Measurements from ENCODE around the gene COX8A. TPM values are rescaled to one million over a fixed set of nuclear protein-coding genes. Genes with fewer than 3 reads are reported as not detected.
"Not testable (repeated sequence)": the region's sequence is repeated elsewhere in the genome, so short reads cannot be mapped to it uniquely, and the experiment has no call there.

The COX8A gene
- polyA plus RNA-seq, 3 donors = 354 to 588 (median 526) TPM

- H3K4me3 Mint-ChIP-seq = no peak overlapping the region
- H3K9ac ChIP-seq (ENCODE audit: insufficient read depth, low read length, poor library complexity, severe bottlenecking) = no peak overlapping the region
- peaks cover 16% of the 10 kb centered on the region for H3K79me2 ChIP-seq (ENCODE audit: insufficient read depth, low read length)
- DNase-seq = peak in 2 of 3 donors; percentile 37 to 59
- peak overlapping the region in 3 of 7 donors; percentile 60 to 71 (median 70) for H3K27ac Mint-ChIP-seq
- peaks cover 19% of the 10 kb centered on the region for H3K4me1 Mint-ChIP-seq
- WGBS (ENCODE audit: insufficient coverage) = no CpG with 5 or more reads among the region's 5 CpGs
- no peak overlapping the region for H3K4me2 ChIP-seq (replicated peaks; ENCODE audit: extremely low read depth, low read length, poor library complexity, severe bottlenecking)
- H3K36me3 ChIP-seq (replicated peaks in 1 of 2; ENCODE audit: control insufficient read depth in 1 of 2, insufficient read depth in 2 of 2, low read length in 2 of 2) = no peaks in the 10 kb centered on the region
- TF ChIP-seq CTCF (IDR thresholded peaks at IDR 0.05) = no peak
- peaks cover 2% of the 10 kb centered on the region for H4K20me1 ChIP-seq (ENCODE audit: insufficient read depth, low read length)
- intact Hi-C loops (cut with micrococcal nuclease) = no loop called here
- no peaks in the 10 kb centered on the region for H3K9me3 ChIP-seq (replicated peaks in 1 of 2; ENCODE audit: control insufficient read depth in 1 of 2, insufficient read depth in 1 of 2, low read length in 2 of 2)
- no peaks in the 10 kb centered on the region for H3K27me3 ChIP-seq (ENCODE audit: control insufficient read depth in 2 of 2, insufficient read depth in 2 of 2, low read length in 2 of 2)
- H3K4me1 ChIP-seq (ENCODE audit: control insufficient read depth in 1 of 2, insufficient read depth in 2 of 2, low read length in 2 of 2) = peaks cover 13 to 23% of the 10 kb centered on the region in 2 donors
- H3K27ac ChIP-seq (ENCODE audit: low read depth in 1 of 2, low read length in 2 of 2) = no peak overlapping the region
- peaks cover 1% of the 10 kb centered on the region in 2 donors for H3K36me3 Mint-ChIP-seq
- H3K4me3 ChIP-seq (replicated peaks in 1 of 3; ENCODE audit: low read depth in 2 of 3, low read length in 3 of 3) = no peak overlapping the region
- H3K9me3 Mint-ChIP-seq = peaks cover 0 to 2% (median 0%) of the 10 kb centered on the region in 7 donors
- H2AFZ ChIP-seq (ENCODE audit: insufficient read depth, low read depth, low read length, poor library complexity, severe bottlenecking) = peak overlapping the region; percentile 43
- H3K27me3 Mint-ChIP-seq (ENCODE audit: low read depth in 3 of 3) = peaks cover 2 to 11% (median 2%) of the 10 kb centered on the region in 3 donors
Measured at GRCh38 chr11:63970902-63971301, 3.5 kb upstream of the COX8A start.

- H3K9ac ChIP-seq (ENCODE audit: insufficient read depth, low read length, poor library complexity, severe bottlenecking); H3K9me3 Mint-ChIP-seq; DNase-seq; intact Hi-C loops (cut with micrococcal nuclease); H2AFZ ChIP-seq (ENCODE audit: insufficient read depth, low read depth, low read length, poor library complexity, severe bottlenecking); H3K27me3 ChIP-seq (ENCODE audit: control insufficient read depth in 2 of 2, insufficient read depth in 2 of 2, low read length in 2 of 2); H4K20me1 ChIP-seq (ENCODE audit: insufficient read depth, low read length); H3K9me3 ChIP-seq (replicated peaks in 1 of 2; ENCODE audit: control insufficient read depth in 1 of 2, insufficient read depth in 1 of 2, low read length in 2 of 2): not testable (repeated sequence)
- Histone ChIP-seq H3K79me2 (ENCODE audit: insufficient read depth, low read length) (peaks cover 42% of the 10 kb centered on the region), H3K4me2 (replicated peaks; ENCODE audit: extremely low read depth, low read length, poor library complexity, severe bottlenecking) (peak overlapping the region; percentile 76), H3K36me3 (replicated peaks in 1 of 2; ENCODE audit: control insufficient read depth in 1 of 2, insufficient read depth in 2 of 2, low read length in 2 of 2) (peaks cover 3 to 13% of the 10 kb centered on the region in 2 donors), H3K4me1 (ENCODE audit: control insufficient read depth in 1 of 2, insufficient read depth in 2 of 2, low read length in 2 of 2) (peaks cover 23 to 30% of the 10 kb centered on the region in 2 donors), H3K4me3 (replicated peaks in 1 of 3; ENCODE audit: low read depth in 2 of 3, low read length in 3 of 3) (peak overlapping the region in 1 of 3 experiments; percentile 92), H3K27ac (ENCODE audit: low read depth in 1 of 2, low read length in 2 of 2) (peak overlapping the region in 1 of 2 donors; percentile 95)
- H3K27me3 Mint-ChIP-seq (ENCODE audit: low read depth in 3 of 3) = peaks cover 0 to 11% (median 2%) of the 10 kb centered on the region in 3 donors
- WGBS (ENCODE audit: insufficient coverage) = 64% methylated on average over 18 of the region's 18 CpGs
- H3K4me1 Mint-ChIP-seq = peaks cover 30% of the 10 kb centered on the region
- H3K27ac Mint-ChIP-seq = peak overlapping the region in 6 of 7 donors; percentile 78 to 100 (median 94)
- H3K36me3 Mint-ChIP-seq = peaks cover 16 to 29% of the 10 kb centered on the region in 2 donors
- peak overlapping the region; percentile 59 to 99 for H3K4me3 Mint-ChIP-seq
Measured at GRCh38 chr11:63973912-63974258, 535 bp upstream of the COX8A start.
